AG09309 (cell line): Measurements from ENCODE around the gene SPOCK2.
"Not testable (repeated sequence)": the region's sequence is repeated elsewhere in the genome, so short reads cannot be mapped to it uniquely, and the experiment has no call there.

Experiments used
- DNase-seq: peaks from one replicate; pipeline ENCODE4 v3.0.0-alpha.2; 2010; ENCODE audit warnings: low read depth
- H3K4me3 ChIP-seq: 2 replicates; pipeline ENCODE4 v1.5.1; 2011; ENCODE audit warnings: mild to moderate bottlenecking, low read depth, low read length, moderate library complexity; ENCODE audit not compliant: control insufficient read depth
- TF ChIP-seq, protein P1 (sequence below): IDR thresholded peaks from 2 replicates; pipeline ENCODE4 v1.5.1; 2011; ENCODE audit warnings: mild to moderate bottlenecking, low read depth, low read length, inconsistent platforms; ENCODE audit not compliant: insufficient read depth, control insufficient read depth; ENCODE audit errors: missing control alignments

SPOCK2 gene

DNA sequence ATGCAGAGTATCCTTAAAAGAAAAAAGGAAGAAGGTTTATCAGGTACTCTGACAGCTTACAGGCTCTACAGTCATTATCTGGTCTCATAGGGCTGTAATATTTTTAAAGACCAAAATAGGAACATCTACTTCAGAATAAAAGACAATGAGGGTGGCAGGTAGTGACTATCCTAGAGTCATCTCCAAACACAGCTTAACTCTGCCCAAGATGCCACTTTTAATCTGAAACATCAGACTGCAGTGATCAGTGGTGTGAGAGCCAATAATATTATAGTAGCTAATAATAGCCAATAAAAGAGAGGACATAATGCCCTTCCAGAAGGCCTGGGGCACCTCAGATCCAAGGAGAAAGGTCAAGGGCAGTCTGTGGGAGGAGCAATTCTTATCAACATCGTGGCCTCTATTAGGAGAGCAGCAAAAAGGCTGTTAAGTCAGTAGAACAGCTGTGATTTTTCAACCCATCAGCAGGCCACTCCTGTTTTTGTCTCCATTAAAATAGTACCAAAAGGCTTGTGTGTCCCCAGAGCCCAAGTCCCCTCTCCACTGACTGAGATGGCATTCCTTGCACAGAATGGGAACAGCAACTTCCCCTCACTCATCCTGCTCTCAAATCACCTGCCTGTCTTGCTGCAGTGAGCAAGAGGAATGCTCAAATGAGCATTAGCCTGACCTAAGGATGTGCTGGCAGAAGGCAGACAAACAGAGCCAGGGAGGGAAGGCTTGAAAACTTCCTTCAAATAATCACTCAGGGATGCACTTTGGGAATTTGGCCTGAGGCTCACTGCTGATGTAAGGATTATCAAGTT, 20.7 kb upstream of the SPOCK2 start:
- DNase-seq, result no peak
- TF ChIP-seq, protein P1, sequence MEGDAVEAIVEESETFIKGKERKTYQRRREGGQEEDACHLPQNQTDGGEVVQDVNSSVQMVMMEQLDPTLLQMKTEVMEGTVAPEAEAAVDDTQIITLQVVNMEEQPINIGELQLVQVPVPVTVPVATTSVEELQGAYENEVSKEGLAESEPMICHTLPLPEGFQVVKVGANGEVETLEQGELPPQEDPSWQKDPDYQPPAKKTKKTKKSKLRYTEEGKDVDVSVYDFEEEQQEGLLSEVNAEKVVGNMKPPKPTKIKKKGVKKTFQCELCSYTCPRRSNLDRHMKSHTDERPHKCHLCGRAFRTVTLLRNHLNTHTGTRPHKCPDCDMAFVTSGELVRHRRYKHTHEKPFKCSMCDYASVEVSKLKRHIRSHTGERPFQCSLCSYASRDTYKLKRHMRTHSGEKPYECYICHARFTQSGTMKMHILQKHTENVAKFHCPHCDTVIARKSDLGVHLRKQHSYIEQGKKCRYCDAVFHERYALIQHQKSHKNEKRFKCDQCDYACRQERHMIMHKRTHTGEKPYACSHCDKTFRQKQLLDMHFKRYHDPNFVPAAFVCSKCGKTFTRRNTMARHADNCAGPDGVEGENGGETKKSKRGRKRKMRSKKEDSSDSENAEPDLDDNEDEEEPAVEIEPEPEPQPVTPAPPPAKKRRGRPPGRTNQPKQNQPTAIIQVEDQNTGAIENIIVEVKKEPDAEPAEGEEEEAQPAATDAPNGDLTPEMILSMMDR, result no peak
- H3K4me3 ChIP-seq, result no peak overlapping the region

DNA sequence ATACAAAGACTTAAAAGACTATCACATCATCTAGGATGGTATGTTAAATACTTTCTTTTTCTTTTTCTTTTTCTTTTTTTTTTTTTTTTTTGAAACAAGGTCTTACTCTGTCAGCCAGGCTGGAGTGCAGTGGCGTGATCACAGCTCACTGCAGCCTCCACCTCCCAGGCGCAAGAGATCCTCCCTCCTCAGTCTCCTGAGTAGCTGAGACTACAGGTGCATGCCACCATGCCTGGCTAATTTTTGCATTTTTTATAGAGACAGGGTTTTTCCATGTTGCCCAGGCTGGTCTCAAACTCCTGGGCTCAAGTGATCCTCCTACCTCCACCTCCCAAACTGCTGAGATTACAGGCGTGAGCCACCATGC, 19.6 kb upstream of the SPOCK2 start:
- not testable (repeated sequence) for H3K4me3 ChIP-seq, DNase-seq

- no peak overlapping the region for H3K4me3 ChIP-seq
- TF ChIP-seq, protein P1, result no peak
- DNase-seq, result no peak
These were observed 19.1 kb upstream of the SPOCK2 start for GRCh38 chr10:72107325-72108003.

DNA sequence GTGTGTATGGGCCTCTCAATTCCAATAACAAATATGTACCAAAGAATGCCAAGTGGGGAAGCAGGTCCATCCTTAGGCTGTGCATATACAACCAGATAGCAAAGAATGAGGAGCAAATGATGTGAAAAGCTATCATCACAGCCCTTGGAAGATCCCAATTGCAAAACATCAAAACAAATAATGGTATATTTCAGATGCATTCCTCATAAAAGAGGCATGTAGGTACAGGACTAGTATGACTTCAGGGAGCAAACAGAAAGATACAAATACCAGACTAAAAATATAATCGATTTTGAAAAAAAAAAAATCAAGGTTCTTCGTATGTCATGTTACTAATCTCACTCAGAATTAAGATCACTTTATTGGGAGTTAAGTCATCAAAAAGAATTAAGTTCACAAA, 18.5 kb upstream of the SPOCK2 start:
- no peak for DNase-seq
- H3K4me3 ChIP-seq, result no peak overlapping the region
- TF ChIP-seq, protein P1, result no peak

- H3K4me3 ChIP-seq, result no peak overlapping the region
- no peak for DNase-seq
- TF ChIP-seq, protein P1, result no peak
These were observed 18.0 kb upstream of the SPOCK2 start for GRCh38 chr10:72106154-72106849.

- no peak overlapping the region for H3K4me3 ChIP-seq
- DNase-seq, result no peak
- TF ChIP-seq, protein P1, result no peak
These were observed 17.4 kb upstream of the SPOCK2 start for GRCh38 chr10:72105710-72106109.

- H3K4me3 ChIP-seq, result no peak overlapping the region
- TF ChIP-seq, protein P1, result no peak
These were observed 16.7 kb upstream of the SPOCK2 start for GRCh38 chr10:72105098-72105475.

More at GRCh38 chr10:72105098-72105475, 16.7 kb upstream of the SPOCK2 start:
- no peak for DNase-seq
